ENCODE results near the gene KDM5B. TPM values are rescaled to one million over a fixed set of nuclear protein-coding genes. Genes with fewer than 3 reads are reported as not detected.
"Not testable (repeated sequence)": the region's sequence is repeated elsewhere in the genome, so short reads cannot be mapped to it uniquely, and the experiment has no call there.

Gene KDM5B
- total RNA-seq, 2 donors from 2014 or later: 48.2 to 110 TPM

- no peaks in the 10 kb centered on the region for H3K4me1 ChIP-seq (replicated peaks)
- WGBS: 76% methylated on average over 6 of the region's 6 CpGs
- intact Hi-C loops (cut with DNase I): no loop called here
- H3K36me3 ChIP-seq: no peaks in the 10 kb centered on the region
- no peak overlapping the region for H3K4me3 ChIP-seq
- no peaks in the 10 kb centered on the region for H3K27me3 ChIP-seq (replicated peaks; ENCODE audit: insufficient read depth)
- TF ChIP-seq, protein P1, sequence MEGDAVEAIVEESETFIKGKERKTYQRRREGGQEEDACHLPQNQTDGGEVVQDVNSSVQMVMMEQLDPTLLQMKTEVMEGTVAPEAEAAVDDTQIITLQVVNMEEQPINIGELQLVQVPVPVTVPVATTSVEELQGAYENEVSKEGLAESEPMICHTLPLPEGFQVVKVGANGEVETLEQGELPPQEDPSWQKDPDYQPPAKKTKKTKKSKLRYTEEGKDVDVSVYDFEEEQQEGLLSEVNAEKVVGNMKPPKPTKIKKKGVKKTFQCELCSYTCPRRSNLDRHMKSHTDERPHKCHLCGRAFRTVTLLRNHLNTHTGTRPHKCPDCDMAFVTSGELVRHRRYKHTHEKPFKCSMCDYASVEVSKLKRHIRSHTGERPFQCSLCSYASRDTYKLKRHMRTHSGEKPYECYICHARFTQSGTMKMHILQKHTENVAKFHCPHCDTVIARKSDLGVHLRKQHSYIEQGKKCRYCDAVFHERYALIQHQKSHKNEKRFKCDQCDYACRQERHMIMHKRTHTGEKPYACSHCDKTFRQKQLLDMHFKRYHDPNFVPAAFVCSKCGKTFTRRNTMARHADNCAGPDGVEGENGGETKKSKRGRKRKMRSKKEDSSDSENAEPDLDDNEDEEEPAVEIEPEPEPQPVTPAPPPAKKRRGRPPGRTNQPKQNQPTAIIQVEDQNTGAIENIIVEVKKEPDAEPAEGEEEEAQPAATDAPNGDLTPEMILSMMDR (IDR thresholded peaks at IDR 0.05): no peak
- TF ChIP-seq POLR2AphosphoS5 (IDR thresholded peaks at IDR 0.05): no peak
- TF ChIP-seq POLR2A (IDR thresholded peaks at IDR 0.05): no peak
- H3K9me3 ChIP-seq: no peaks in the 10 kb centered on the region
- no peak for DNase-seq (ENCODE audit: low spot score)
- no peak overlapping the region for H3K27ac ChIP-seq
Measured at GRCh38 chr1:202798792-202799331, 9.4 kb downstream of the KDM5B start.

- no peaks in the 10 kb centered on the region for H3K9me3 ChIP-seq
- WGBS: 97% methylated on average over 4 of the region's 4 CpGs
- no peaks in the 10 kb centered on the region for H3K36me3 ChIP-seq
- no peak for DNase-seq (ENCODE audit: low spot score)
- no peaks in the 10 kb centered on the region for H3K4me1 ChIP-seq (replicated peaks)
- intact Hi-C loops (cut with DNase I): no loop called here
- TF ChIP-seq POLR2AphosphoS5 (IDR thresholded peaks at IDR 0.05) (no peak), POLR2A (IDR thresholded peaks at IDR 0.05) (no peak)
- no peaks in the 10 kb centered on the region for H3K27me3 ChIP-seq (replicated peaks; ENCODE audit: insufficient read depth)
- H3K4me3 ChIP-seq: no peak overlapping the region
- no peak overlapping the region for H3K27ac ChIP-seq
Measured at GRCh38 chr1:202798260-202798659, 10.0 kb downstream of the KDM5B start.

DNA sequence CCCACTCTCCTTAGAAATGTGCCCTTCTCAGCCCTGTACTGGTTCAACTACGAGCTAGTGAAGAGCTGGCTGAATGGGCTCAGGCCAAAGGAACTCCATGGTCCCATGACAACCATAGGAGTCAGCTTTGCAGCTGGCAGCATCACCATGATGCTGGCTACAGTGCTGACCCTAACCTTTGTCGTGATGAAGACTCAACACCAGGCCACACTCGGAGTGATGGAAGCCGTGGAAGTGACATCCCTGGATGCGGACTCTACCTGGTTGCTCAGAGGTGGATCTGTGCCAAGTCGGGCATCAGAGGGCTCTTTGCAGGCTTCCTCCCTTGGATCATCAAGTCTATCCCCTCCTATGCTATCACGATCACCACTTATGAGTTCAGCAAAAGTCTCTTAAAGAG is 11.6 kb downstream of the KDM5B start:
- H3K27ac ChIP-seq: no peak overlapping the region
- no peaks in the 10 kb centered on the region for H3K36me3 ChIP-seq
- no peaks in the 10 kb centered on the region for H3K27me3 ChIP-seq (replicated peaks; ENCODE audit: insufficient read depth)
- intact Hi-C loops (cut with DNase I): no loop called here
- no peaks in the 10 kb centered on the region for H3K9me3 ChIP-seq
- DNase-seq (ENCODE audit: low spot score): no peak
- no peak overlapping the region for H3K4me3 ChIP-seq
- H3K4me1 ChIP-seq (replicated peaks): no peaks in the 10 kb centered on the region
- 93% methylated on average over 7 of the region's 7 CpGs for WGBS
- TF ChIP-seq, protein P1 (IDR thresholded peaks at IDR 0.05): no peak
- TF ChIP-seq POLR2A (IDR thresholded peaks at IDR 0.05): no peak

DNA sequence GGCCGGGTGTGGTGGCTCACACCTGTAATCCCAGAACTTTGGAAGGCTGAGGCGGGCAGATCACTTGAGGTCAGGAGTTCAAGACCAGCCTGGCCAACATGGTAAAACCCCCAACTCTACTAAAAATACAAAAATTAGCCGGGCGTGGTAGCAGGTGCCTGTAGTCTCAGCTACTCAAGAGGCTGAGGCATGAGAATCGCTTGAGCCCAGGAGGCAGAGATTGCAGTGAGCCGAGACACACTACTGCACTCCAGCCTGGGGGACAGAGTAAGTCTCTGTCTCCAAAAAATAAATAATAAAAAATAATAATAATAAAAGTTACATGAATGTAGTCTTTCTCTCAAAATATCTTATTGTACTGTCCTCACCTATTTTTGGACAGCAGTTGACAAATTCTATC is 13.3 kb downstream of the KDM5B start:
- 83% methylated on average over 6 of the region's 6 CpGs for WGBS
- H3K4me1 ChIP-seq (replicated peaks); H3K4me3 ChIP-seq; H3K27me3 ChIP-seq (replicated peaks; ENCODE audit: insufficient read depth); H3K27ac ChIP-seq; H3K36me3 ChIP-seq; H3K9me3 ChIP-seq; intact Hi-C loops (cut with DNase I); DNase-seq (ENCODE audit: low spot score): not testable (repeated sequence)

DNA sequence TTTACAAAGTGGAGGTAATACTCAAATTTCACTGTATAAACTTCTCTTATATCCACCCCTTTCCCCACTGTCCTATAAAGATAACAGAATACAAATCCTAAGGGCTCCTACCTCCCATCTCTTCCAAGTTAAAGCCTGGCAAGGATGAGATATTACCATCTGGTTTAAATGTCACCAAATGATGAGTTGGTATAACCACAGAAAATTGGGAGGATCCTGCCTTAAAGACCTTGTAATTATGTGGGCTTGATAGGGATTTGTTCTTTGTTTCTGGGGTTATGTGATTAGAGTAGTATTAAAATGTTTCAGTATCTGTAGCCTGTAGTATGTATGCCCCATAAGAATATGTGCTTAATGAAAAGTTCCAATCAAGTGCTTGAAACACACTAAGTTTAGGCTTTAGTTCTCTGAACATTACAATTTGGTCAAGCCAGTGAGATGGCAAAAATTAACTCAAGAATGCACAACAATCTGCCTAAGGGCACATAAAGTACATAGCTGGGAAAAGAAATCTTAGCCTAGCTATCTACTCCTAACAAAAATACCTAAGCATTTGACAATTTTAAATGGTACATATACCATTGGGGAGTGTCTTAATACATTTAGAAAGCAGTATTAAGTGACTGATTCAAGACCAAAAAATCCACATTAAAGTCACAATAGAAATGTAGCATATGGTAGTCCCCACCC is 14.0 kb downstream of the KDM5B start:
- TF ChIP-seq POLR2AphosphoS5 (IDR thresholded peaks at IDR 0.05): no peak
- TF ChIP-seq, protein P1 (IDR thresholded peaks at IDR 0.05): no peak
- TF ChIP-seq POLR2A (IDR thresholded peaks at IDR 0.05): no peak
- no peaks in the 10 kb centered on the region for H3K27me3 ChIP-seq (replicated peaks; ENCODE audit: insufficient read depth)
- peaks cover 8% of the 10 kb centered on the region for H3K4me1 ChIP-seq (replicated peaks)
- no peak overlapping the region for H3K27ac ChIP-seq
- H3K36me3 ChIP-seq: no peaks in the 10 kb centered on the region
- H3K9me3 ChIP-seq: no peaks in the 10 kb centered on the region
- no peak for DNase-seq (ENCODE audit: low spot score)
- H3K4me3 ChIP-seq: no peak overlapping the region
- intact Hi-C loops (cut with DNase I): no loop called here

Measured in prostate gland (tissue), 2 donors.